K562 (cell line): ENCODE results near the gene KDM4C.

Experiments used
- CTCF ChIP-seq, 3 experiments: IDR thresholded peaks in 2 of 3; conservative IDR thresholded peaks in 1 of 3; 2 replicates each; pipeline ENCODE4 v1.5.1; 2011 to 2012; ENCODE audit warnings: low read length in 3 of 3, mild to moderate bottlenecking in 3 of 3, control low read depth in 2 of 3, improper control_type of control experiment in 1 of 3, inconsistent platforms in 1 of 3, low read depth in 1 of 3, mixed read lengths in 1 of 3, moderate library complexity in 1 of 3; ENCODE audit not compliant: insufficient read depth in 2 of 3
- DNMT1 ChIP-seq: fragments of 450-650 bp; IDR thresholded peaks from 2 replicates; pipeline ENCODE4 v1.6.1; 2016; ENCODE audit warnings: antibody characterized with exemption, mild to moderate bottlenecking
- FOXJ3 ChIP-seq: sonication (generic); formaldehyde crosslinking; IDR thresholded peaks from 2 replicates; pipeline ENCODE4 v1.4.0; 2020; ENCODE audit warnings: mild to moderate bottlenecking, missing genetic modification reagents
- IRF2 ChIP-seq: sonication (generic); formaldehyde crosslinking; IDR thresholded peaks from 2 replicates; pipeline ENCODE4 v1.8.1; 2022; ENCODE audit warnings: mild to moderate bottlenecking, missing genetic modification reagents
- KDM1A ChIP-seq, 2 experiments: fragments of 450-650 bp; IDR thresholded peaks; 2 replicates each; pipeline ENCODE4 v1.6.1; 2016; ENCODE audit warnings: mild to moderate bottlenecking in 2 of 2
- MAX ChIP-seq: sonication (generic); formaldehyde crosslinking; IDR thresholded peaks from 2 replicates; pipeline ENCODE4 v1.9.0; 2022; ENCODE audit warnings: mild to moderate bottlenecking, missing genetic modification reagents
- MYBL2 ChIP-seq, 2 experiments: fragments of 450-650 bp in 1 of 2; sonication (generic) in 1 of 2; formaldehyde crosslinking in 1 of 2; IDR thresholded peaks; 2 replicates each; pipeline versions ENCODE4 v1.6.1 to v1.8.1; 2017 to 2022; ENCODE audit warnings: borderline replicate concordance in 1 of 2, inconsistent platforms in 1 of 2, low read depth in 1 of 2, mild to moderate bottlenecking in 1 of 2, missing genetic modification reagents in 1 of 2, moderate library complexity in 1 of 2
- ZBTB1 ChIP-seq: sonication (generic); formaldehyde crosslinking; IDR thresholded peaks from 2 replicates; pipeline ENCODE4 v1.8.1; 2023; ENCODE audit warnings: missing genetic modification reagents, low read depth, mild to moderate bottlenecking, borderline replicate concordance
- ZNF316 ChIP-seq: fragments of 450-650 bp; IDR thresholded peaks from 2 replicates; pipeline ENCODE4 v1.6.1; 2016

GRCh38 chr9:7103367-7103766, 345.6 kb downstream of the KDM4C start:
- TF ChIP-seq MYBL2 (IDR thresholded peaks at IDR 0.05; ENCODE audit: low read depth) (no peak), MYBL2 (CRISPR knock-in tag; IDR thresholded peaks at IDR 0.05; ENCODE audit: borderline replicate concordance) (no peak), ZBTB1 (CRISPR knock-in tag) (no peak), DNMT1 (no peak), ZNF316 (no peak), CTCF (IDR thresholded peaks at IDR 0.05 in 2 of 3, conservative IDR thresholded peaks at IDR 0.05 in 1 of 3; ENCODE audit: insufficient read depth in 2 of 3, low read depth in 1 of 3, low read length in 3 of 3) (no peak), KDM1A (IDR thresholded peaks at IDR 0.05) (no peak), IRF2 (no peak), FOXJ3 (no peak), MAX (no peak)
